BJ (cell line): ENCODE data around the gene OPTC. TPM values are rescaled to one million over a fixed set of nuclear protein-coding genes. Genes with fewer than 3 reads are reported as not detected.
A peak's percentile ranks its signal among the peaks of the same experiment; 100 is the strongest.

Experiments used
- CTCF ChIA-PET: fragments of 350-600 bp; formaldehyde crosslinking; extraction: SDS; loops from one replicate; lab custom pipeline; 2021; ENCODE audit warnings: antibody characterized with exemption, inconsistent platforms; lab: Yijun Ruan, JAX
- POLR2A ChIA-PET: fragments of 300-600 bp; sonication (Branson Sonifier 250); formaldehyde crosslinking; extraction: SDS; loops from one replicate; lab custom pipeline; 2021; ENCODE audit warnings: antibody characterized with exemption; lab: Charles Lee
- DNase-seq: peaks from one replicate; pipeline ENCODE4 v3.0.0-alpha.2; 2011; ENCODE audit warnings: low read depth
- H3K27me3 ChIP-seq: 2 replicates; pipeline ENCODE4 v1.6.0; 2011; ENCODE audit warnings: low read length; ENCODE audit not compliant: control insufficient read depth, insufficient read depth
- H3K36me3 ChIP-seq: 2 replicates; pipeline ENCODE4 v1.5.1; 2011; ENCODE audit warnings: low read length; ENCODE audit not compliant: control insufficient read depth, insufficient read depth
- H3K4me3 ChIP-seq: 2 replicates; pipeline ENCODE4 v1.5.1; 2011; ENCODE audit warnings: low read depth, mild to moderate bottlenecking, control low read depth, low read length
- CTCF ChIP-seq: IDR thresholded peaks from 2 replicates; pipeline ENCODE4 v1.5.1; 2011; ENCODE audit warnings: low read depth, mild to moderate bottlenecking, control low read depth, inconsistent platforms, low read length, moderate library complexity; ENCODE audit not compliant: insufficient read depth
- polyA plus RNA-seq: library from polyadenylated mRNA; depleted of rRNA; stranded (reverse); fragments of >200 nt; gene quantifications from 2 replicates; pipeline ENCODE4 v1.2.3, GENCODE V29; 2011

OPTC gene
- polyA plus RNA-seq, 1 experiment, result not detected

GRCh38 chr1:203512517-203512847, 18.5 kb downstream of the OPTC start:
- TF ChIP-seq CTCF, result no peak
- DNase-seq, result no peak
- CTCF ChIA-PET, result interaction anchor here (1.0 kb wide), 1 partner anchor 189 kb away, joined by 3 read pairs; no protein-coding TSS in a partner anchor
- H3K36me3 ChIP-seq, result no peaks in the 10 kb centered on the region
- H3K27me3 ChIP-seq, result no peaks in the 10 kb centered on the region
- POLR2A ChIA-PET, result no interaction called here
- H3K4me3 ChIP-seq, result no peak overlapping the region

GRCh38 chr1:203512848-203513584, 19.1 kb downstream of the OPTC start:
- ChIA-PET POLR2A (interaction anchor here (0.6 kb wide), 1 partner anchor 45 kb away, joined by 6 read pairs; no protein-coding TSS in a partner anchor), CTCF (interaction anchor here (0.9 to 1.9 kb wide), 5 partner anchors 8 to 189 kb away, joined by 3 to 5 read pairs (median 3); no protein-coding TSS in a partner anchor)
- Histone ChIP-seq H3K36me3 (no peaks in the 10 kb centered on the region), H3K27me3 (no peaks in the 10 kb centered on the region), H3K4me3 (no peak overlapping the region)
- no peak for TF ChIP-seq CTCF
- DNase-seq, result peak; percentile 93

- ChIA-PET POLR2A (interaction anchor here (0.6 kb wide), 1 partner anchor 44 kb away, joined by 6 read pairs; no protein-coding TSS in a partner anchor), CTCF (interaction anchor here (0.9 to 1.9 kb wide), 4 partner anchors 9 to 189 kb away, joined by 3 to 5 read pairs (median 3); no protein-coding TSS in a partner anchor)
- Histone ChIP-seq H3K27me3 (no peaks in the 10 kb centered on the region; the same call in 1 of the 2 replicates), H3K36me3 (no peaks in the 10 kb centered on the region), H3K4me3 (no peak overlapping the region)
- no peak for DNase-seq
- no peak for TF ChIP-seq CTCF
Measured at GRCh38 chr1:203513585-203514031, 19.7 kb downstream of the OPTC start.

GRCh38 chr1:203516184-203516583, 22.2 kb downstream of the OPTC start:
- POLR2A ChIA-PET, result no interaction called here
- Histone ChIP-seq H3K36me3 (peaks cover 1% of the 10 kb centered on the region; the same call in 1 of the 2 replicates), H3K4me3 (no peak overlapping the region)

More at GRCh38 chr1:203516184-203516583, 22.2 kb downstream of the OPTC start:
- no peaks in the 10 kb centered on the region; the same call in 1 of the 2 replicates for H3K27me3 ChIP-seq
- DNase-seq, result no peak
- CTCF ChIA-PET, result no interaction called here
- no peak for TF ChIP-seq CTCF
